Activated T-cell treated with anti-CD3 and anti-CD28 coated beads, Interleukin-2, amount 50 U/mL, for 4 hours (primary cell): ENCODE results near the gene CENPE. TPM values are rescaled to one million over a fixed set of nuclear protein-coding genes. Genes with fewer than 3 reads are reported as not detected.

Source experiments
- ATAC-seq, 2 donors: fragments of 200-7000 bp; cut with Tn5 transposase; one replicate each; pipeline ENCODE4 v1.10.0; 2021
- DNase-seq: peaks from one replicate; pipeline ENCODE4 v3.0.0-alpha.2; 2020
- H3K27me3 Mint-ChIP-seq: one replicate; pipeline ENCODE4 v1.8.0; 2021; ENCODE audit warnings: low read depth, mixed read lengths
- H3K36me3 Mint-ChIP-seq: one replicate; pipeline ENCODE4 v1.8.0; 2022; ENCODE audit warnings: mixed read lengths; ENCODE audit not compliant: insufficient read depth
- H3K4me1 Mint-ChIP-seq: one replicate; pipeline ENCODE4 v1.8.0; 2021; ENCODE audit warnings: low read depth, mixed read lengths
- H3K4me3 Mint-ChIP-seq: one replicate; pipeline ENCODE4 v1.8.0; 2021; ENCODE audit warnings: mild to moderate bottlenecking, moderate library complexity, mixed read lengths
- H3K9me3 Mint-ChIP-seq: one replicate; pipeline ENCODE4 v1.8.0; 2021; ENCODE audit warnings: mixed read lengths
- total RNA-seq, 3 donors: library from RNA; stranded (reverse); gene quantifications; one replicate each; pipeline ENCODE4 v1.2.1, GENCODE V29; 2021

Gene CENPE
- total RNA-seq, 3 donors from 2014 or later = 1.6 to 3.4 (median 2.6) TPM

GRCh38 chr4:103104886-103105285 is 93.3 kb downstream of the CENPE start:
- no peaks in the 10 kb centered on the region for H3K36me3 Mint-ChIP-seq
- H3K27me3 Mint-ChIP-seq = no peaks in the 10 kb centered on the region
- DNase-seq = no peak
- H3K4me3 Mint-ChIP-seq = no peak overlapping the region
- no peak for ATAC-seq
- H3K4me1 Mint-ChIP-seq = no peaks in the 10 kb centered on the region
- no peaks in the 10 kb centered on the region for H3K9me3 Mint-ChIP-seq

- Mint-ChIP-seq H3K27me3 (no peaks in the 10 kb centered on the region), H3K36me3 (no peaks in the 10 kb centered on the region), H3K9me3 (no peaks in the 10 kb centered on the region), H3K4me3 (no peak overlapping the region), H3K4me1 (peaks cover 27% of the 10 kb centered on the region)
- no peak for DNase-seq
- no peak for ATAC-seq
Measured at GRCh38 chr4:103100691-103101090, 97.5 kb downstream of the CENPE start.

GRCh38 chr4:103099691-103100392 is 98.3 kb downstream of the CENPE start, which contains the start of gene BDH2:
BDH2 (minus strand) TSS chr4:103099834; CDS start chr4:103096254, 3,580 bp downstream.
- DNase-seq = peak; percentile 13
- ATAC-seq = peak; percentile 99
- Mint-ChIP-seq H3K27me3 (no peaks in the 10 kb centered on the region), H3K9me3 (no peaks in the 10 kb centered on the region), H3K4me1 (peaks cover 27% of the 10 kb centered on the region), H3K4me3 (peak within 1 kb of the TSS; percentile 84), H3K36me3 (no peaks in the 10 kb centered on the region)

- Mint-ChIP-seq H3K4me3 (peak overlapping the region; percentile 84), H3K4me1 (peaks cover 27% of the 10 kb centered on the region), H3K27me3 (no peaks in the 10 kb centered on the region), H3K36me3 (no peaks in the 10 kb centered on the region), H3K9me3 (no peaks in the 10 kb centered on the region)
- DNase-seq (no peak), ATAC-seq (no peak)
Measured at GRCh38 chr4:103098756-103099440, 99.2 kb downstream of the CENPE start.

- DNase-seq (no peak), ATAC-seq (no peak)
- Mint-ChIP-seq H3K27me3 (no peaks in the 10 kb centered on the region), H3K4me3 (peak overlapping the region; percentile 5), H3K4me1 (peaks cover 27% of the 10 kb centered on the region), H3K9me3 (no peaks in the 10 kb centered on the region), H3K36me3 (no peaks in the 10 kb centered on the region)
Measured at GRCh38 chr4:103098341-103098740, 99.8 kb downstream of the CENPE start.

GRCh38 chr4:103097112-103097511 is 101.0 kb downstream of the CENPE start:
- Mint-ChIP-seq H3K27me3 (no peaks in the 10 kb centered on the region), H3K4me1 (peaks cover 35% of the 10 kb centered on the region), H3K9me3 (no peaks in the 10 kb centered on the region), H3K36me3 (peaks cover 4% of the 10 kb centered on the region), H3K4me3 (no peak overlapping the region)
- DNase-seq (no peak), ATAC-seq (no peak)

GRCh38 chr4:103095080-103095479 is 103.1 kb downstream of the CENPE start:
- Mint-ChIP-seq H3K9me3 (no peaks in the 10 kb centered on the region), H3K4me1 (peaks cover 38% of the 10 kb centered on the region), H3K27me3 (no peaks in the 10 kb centered on the region), H3K36me3 (peaks cover 11% of the 10 kb centered on the region), H3K4me3 (no peak overlapping the region)
- ATAC-seq = no peak
- DNase-seq = no peak

- peaks cover 17% of the 10 kb centered on the region for H3K4me1 Mint-ChIP-seq
- H3K4me3 Mint-ChIP-seq = no peak overlapping the region
- DNase-seq (no peak), ATAC-seq (no peak)
- no peaks in the 10 kb centered on the region for H3K9me3 Mint-ChIP-seq
- H3K27me3 Mint-ChIP-seq = no peaks in the 10 kb centered on the region
- H3K36me3 Mint-ChIP-seq = peaks cover 20% of the 10 kb centered on the region
Measured at GRCh38 chr4:103092245-103092644, 105.9 kb downstream of the CENPE start.

- DNase-seq (peak; percentile 20), ATAC-seq (peak; percentile 32 to 55)
- Mint-ChIP-seq H3K36me3 (peaks cover 25% of the 10 kb centered on the region), H3K9me3 (no peaks in the 10 kb centered on the region), H3K4me3 (no peak overlapping the region), H3K27me3 (no peaks in the 10 kb centered on the region), H3K4me1 (peaks cover 12% of the 10 kb centered on the region)
Measured at GRCh38 chr4:103091601-103092223, 106.4 kb downstream of the CENPE start.

GRCh38 chr4:103089481-103089880 is 108.7 kb downstream of the CENPE start:
- DNase-seq (no peak), ATAC-seq (no peak)
- Mint-ChIP-seq H3K4me1 (peaks cover 11% of the 10 kb centered on the region), H3K36me3 (peaks cover 35% of the 10 kb centered on the region), H3K9me3 (no peaks in the 10 kb centered on the region), H3K27me3 (no peaks in the 10 kb centered on the region), H3K4me3 (no peak overlapping the region)

- Mint-ChIP-seq H3K36me3 (peaks cover 36% of the 10 kb centered on the region), H3K4me3 (no peak overlapping the region), H3K27me3 (no peaks in the 10 kb centered on the region), H3K4me1 (no peaks in the 10 kb centered on the region), H3K9me3 (no peaks in the 10 kb centered on the region)
- DNase-seq = no peak
- ATAC-seq = no peak
Measured at GRCh38 chr4:103086551-103086950, 111.6 kb downstream of the CENPE start.

- peaks cover 38% of the 10 kb centered on the region for H3K36me3 Mint-ChIP-seq
- H3K27me3 Mint-ChIP-seq = no peaks in the 10 kb centered on the region
- no peak overlapping the region for H3K4me3 Mint-ChIP-seq
- H3K4me1 Mint-ChIP-seq = no peaks in the 10 kb centered on the region
- DNase-seq (no peak), ATAC-seq (no peak)
- H3K9me3 Mint-ChIP-seq = no peaks in the 10 kb centered on the region
Measured at GRCh38 chr4:103085555-103086196, 112.5 kb downstream of the CENPE start.

- Mint-ChIP-seq H3K4me3 (no peak overlapping the region), H3K4me1 (peaks cover 26% of the 10 kb centered on the region), H3K36me3 (peaks cover 13% of the 10 kb centered on the region), H3K27me3 (no peaks in the 10 kb centered on the region), H3K9me3 (no peaks in the 10 kb centered on the region)
- no peak for DNase-seq
- ATAC-seq = no peak
Measured at GRCh38 chr4:103079621-103080020, 118.5 kb downstream of the CENPE start.

- H3K36me3 Mint-ChIP-seq = peaks cover 10% of the 10 kb centered on the region
- no peak for DNase-seq
- H3K4me3 Mint-ChIP-seq = peak within 1 kb of the TSS; percentile 91
- peaks cover 40% of the 10 kb centered on the region for H3K4me1 Mint-ChIP-seq
- no peaks in the 10 kb centered on the region for H3K27me3 Mint-ChIP-seq
- H3K9me3 Mint-ChIP-seq = no peaks in the 10 kb centered on the region
- ATAC-seq = peak; percentile 68 to 78
Measured at GRCh38 chr4:103076747-103077347, 121.3 kb downstream of the CENPE start, which contains the start of gene SLC9B2. SLC9B2 (minus strand) TSS chr4:103076761; CDS start chr4:103067550, 9,211 bp downstream.
